ENCODE results near the gene CNKSR1. TPM values are rescaled to one million over a fixed set of nuclear protein-coding genes. Genes with fewer than 3 reads are reported as not detected.

Gene CNKSR1
- total RNA-seq, 1 donor from 2014 or later, result 3.3 TPM

- no peak for DNase-seq (ENCODE audit: low spot score in 2 of 2)
- FAIRE-seq, result no peak
Measured at GRCh38 chr1:26182383-26182696, 5.0 kb downstream of the CNKSR1 start.

GRCh38 chr1:26184086-26184485 lies 6.8 kb downstream of the CNKSR1 start:
- DNase-seq (ENCODE audit: low spot score in 2 of 2) (no peak), FAIRE-seq (no peak)

DNA sequence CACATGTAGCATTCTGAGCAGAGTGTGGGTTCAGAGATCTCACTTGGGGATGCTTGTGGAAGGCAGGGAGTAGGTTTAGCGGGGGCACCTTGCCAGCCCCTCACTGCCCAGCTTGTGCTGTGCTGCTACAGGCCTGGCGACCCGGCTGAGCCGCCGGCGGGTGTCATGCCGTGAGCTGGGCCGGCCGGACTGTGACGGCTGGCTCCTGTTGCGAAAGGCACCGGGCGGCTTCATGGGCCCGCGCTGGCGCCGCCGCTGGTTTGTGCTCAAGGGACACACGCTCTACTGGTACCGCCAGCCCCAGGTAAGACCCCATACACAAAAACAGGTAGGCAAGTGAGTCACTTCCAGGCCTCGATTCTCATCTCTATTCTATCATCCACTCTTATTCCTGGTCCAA lies 7.6 kb downstream of the CNKSR1 start:
- DNase-seq (ENCODE audit: low spot score in 2 of 2) (no peak), FAIRE-seq (no peak)

DNA sequence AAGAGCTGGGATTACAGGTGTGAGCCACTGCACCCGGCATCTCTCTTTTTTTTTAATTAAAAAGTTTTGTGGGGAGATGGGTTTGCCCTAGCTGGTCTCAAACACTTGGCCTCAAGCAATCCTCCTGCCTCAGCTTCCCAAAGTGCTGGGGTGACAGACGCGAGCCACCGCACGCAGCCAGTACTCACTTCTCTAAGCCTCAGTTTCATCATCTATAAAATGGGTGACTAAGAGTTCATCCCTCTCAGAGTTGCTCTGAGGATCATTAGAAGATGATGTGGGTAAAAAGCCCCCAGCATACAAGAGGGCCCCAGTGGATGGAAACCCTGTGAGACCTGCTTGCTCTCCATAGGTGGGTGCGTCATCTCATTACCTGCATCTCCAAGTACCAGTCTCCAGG lies 10.6 kb downstream of the CNKSR1 start:
- DNase-seq (ENCODE audit: low spot score in 2 of 2) (no peak), FAIRE-seq (no peak)

- FAIRE-seq (no peak), DNase-seq (ENCODE audit: low spot score in 2 of 2) (no peak)
Measured at GRCh38 chr1:26188477-26188876, 11.2 kb downstream of the CNKSR1 start.

DNA sequence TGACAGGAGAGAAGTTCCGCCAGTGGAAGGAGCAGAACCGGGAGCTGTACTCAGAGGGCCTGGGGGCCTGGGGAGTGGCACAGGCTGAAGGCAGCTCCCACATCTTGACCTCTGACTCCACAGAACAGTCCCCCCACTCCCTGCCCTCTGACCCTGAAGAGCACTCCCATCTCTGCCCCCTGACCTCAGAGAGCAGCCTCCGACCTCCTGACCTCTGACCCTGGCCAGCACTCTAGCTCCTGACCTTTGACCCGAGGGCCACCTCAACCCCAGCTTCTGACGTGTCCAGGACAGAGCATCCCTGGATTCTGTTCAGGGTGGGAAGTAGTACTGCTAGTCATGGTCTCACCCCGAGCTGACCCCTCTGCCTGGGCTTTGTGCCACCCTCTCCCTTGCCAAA lies 12.0 kb downstream of the CNKSR1 start:
- FAIRE-seq (no peak), DNase-seq (ENCODE audit: low spot score in 2 of 2) (no peak)

- no peak for FAIRE-seq
- DNase-seq (ENCODE audit: low spot score in 2 of 2), result no peak
Measured at GRCh38 chr1:26189751-26190275, 12.5 kb downstream of the CNKSR1 start.

GRCh38 chr1:26190373-26190987 lies 13.2 kb downstream of the CNKSR1 start, which contains the start of gene CATSPER4:
Gene CATSPER4, plus strand, starts transcription at chr1:26190602. Its CDS starts 26 bp downstream, at chr1:26190628.
- no peak for DNase-seq (ENCODE audit: low spot score in 2 of 2)
- FAIRE-seq, result no peak

GRCh38 chr1:26191739-26192138 lies 14.4 kb downstream of the CNKSR1 start:
- no peak for DNase-seq (ENCODE audit: low spot score in 2 of 2)
- FAIRE-seq, result no peak

- no peak for FAIRE-seq
- DNase-seq (ENCODE audit: low spot score in 2 of 2), result no peak
Measured at GRCh38 chr1:26195805-26196204, 18.5 kb downstream of the CNKSR1 start.

DNA sequence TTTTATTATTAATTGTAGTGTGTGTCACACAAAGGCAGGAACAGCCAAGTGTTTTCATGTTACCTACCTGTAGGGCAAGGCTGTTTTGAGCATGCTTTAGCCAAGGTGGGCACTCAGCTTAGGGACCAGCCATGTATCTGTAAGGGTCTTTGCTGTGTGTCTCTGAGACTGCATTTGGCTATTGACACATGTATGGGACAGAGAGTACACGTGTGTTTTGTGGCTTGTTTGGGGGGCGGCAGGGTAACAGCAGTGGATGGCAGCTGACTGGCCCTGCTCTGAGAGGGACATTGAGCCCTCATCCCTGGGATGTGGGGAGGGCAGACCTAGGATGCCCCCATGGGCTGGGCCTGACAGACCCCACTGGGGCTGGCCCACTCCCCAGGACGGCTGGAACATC lies 20.0 kb downstream of the CNKSR1 start:
- no peak for FAIRE-seq
- DNase-seq (ENCODE audit: low spot score in 2 of 2), result no peak

DNA sequence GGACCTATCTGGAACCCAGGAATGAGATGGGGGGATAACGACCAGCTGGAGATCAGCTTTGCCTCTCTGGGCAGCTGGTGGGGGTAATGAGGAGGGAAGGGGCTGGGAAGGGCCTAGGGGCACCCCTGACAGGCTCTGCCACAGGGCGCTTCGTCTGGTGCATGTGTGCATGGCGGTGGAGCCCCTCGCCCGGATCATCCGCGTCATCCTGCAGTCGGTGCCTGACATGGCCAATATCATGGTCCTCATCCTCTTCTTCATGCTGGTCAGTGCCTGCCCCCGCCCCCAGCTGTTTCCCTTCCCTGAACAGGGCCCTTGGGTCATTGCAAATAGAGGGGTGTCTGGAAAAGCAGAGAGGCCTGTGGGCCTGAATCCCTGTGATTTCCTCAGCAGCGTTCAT lies 20.5 kb downstream of the CNKSR1 start:
- no peak for FAIRE-seq

GRCh38 chr1:26200413-26200812 lies 23.1 kb downstream of the CNKSR1 start:
- no peak for FAIRE-seq

More for the DNA sequence above, 20.5 kb downstream of the CNKSR1 start:
- no peak for DNase-seq (ENCODE audit: low spot score in 2 of 2)

GRCh38 chr1:26203642-26204318 lies 26.5 kb downstream of the CNKSR1 start:
- no peak for DNase-seq (ENCODE audit: low spot score in 2 of 2)
- FAIRE-seq, result no peak

More at GRCh38 chr1:26200413-26200812, 23.1 kb downstream of the CNKSR1 start:
- no peak for DNase-seq (ENCODE audit: low spot score in 2 of 2)

DNA sequence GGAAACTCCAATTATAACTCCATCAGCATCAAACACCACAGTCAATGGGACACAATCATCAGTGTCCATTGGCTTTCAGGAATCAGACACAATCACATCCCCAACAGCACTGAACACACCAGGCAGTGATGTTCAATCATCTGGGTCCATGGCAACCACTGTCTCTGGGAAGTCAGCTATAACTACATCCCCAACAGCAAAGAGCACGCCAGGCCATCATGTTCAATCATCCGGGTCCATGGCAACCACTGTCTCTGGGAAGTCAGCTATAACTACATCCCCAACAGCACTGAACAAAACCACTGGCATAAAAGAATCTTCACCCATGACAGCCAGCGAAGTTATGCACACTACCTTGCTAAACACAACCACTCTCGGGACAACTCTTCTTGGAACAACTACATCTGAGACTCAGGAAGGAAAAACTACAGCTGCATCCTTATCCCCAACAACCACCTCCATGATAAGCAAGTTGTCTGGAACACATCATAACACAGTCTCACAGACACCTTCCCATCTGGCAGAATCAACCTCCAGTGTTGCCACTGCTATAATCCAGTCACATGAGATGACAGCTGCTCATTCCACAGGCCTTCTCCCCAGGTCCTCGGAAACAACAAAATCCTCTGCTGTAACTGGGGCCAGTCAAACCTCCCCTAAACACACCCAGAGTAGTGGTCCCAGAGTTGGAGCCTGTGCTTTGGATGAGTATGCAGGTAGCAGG lies 33.0 kb downstream of the CNKSR1 start:
- FAIRE-seq (no peak), DNase-seq (ENCODE audit: low spot score in 2 of 2) (no peak)

DNA sequence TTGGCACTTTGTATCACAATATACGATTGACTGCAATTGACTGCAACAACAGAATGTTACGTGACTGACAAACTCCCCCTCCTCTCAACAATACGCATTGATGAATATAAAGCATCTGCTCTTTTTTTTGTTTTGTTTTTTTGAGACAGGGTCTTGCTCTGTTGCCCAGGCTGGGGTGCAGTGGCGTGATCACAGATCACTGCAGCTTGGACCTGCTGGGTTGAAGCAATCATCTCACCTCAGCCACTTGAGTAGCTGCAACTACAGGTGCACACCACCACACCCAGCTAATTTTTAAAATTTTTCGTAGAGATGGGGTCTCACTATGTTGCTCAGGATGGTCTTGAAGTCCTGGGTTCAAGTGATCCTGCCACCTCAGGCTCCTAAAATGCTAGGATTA lies 35.4 kb downstream of the CNKSR1 start:
- DNase-seq (ENCODE audit: low spot score in 2 of 2) (no peak), FAIRE-seq (no peak)

DNA sequence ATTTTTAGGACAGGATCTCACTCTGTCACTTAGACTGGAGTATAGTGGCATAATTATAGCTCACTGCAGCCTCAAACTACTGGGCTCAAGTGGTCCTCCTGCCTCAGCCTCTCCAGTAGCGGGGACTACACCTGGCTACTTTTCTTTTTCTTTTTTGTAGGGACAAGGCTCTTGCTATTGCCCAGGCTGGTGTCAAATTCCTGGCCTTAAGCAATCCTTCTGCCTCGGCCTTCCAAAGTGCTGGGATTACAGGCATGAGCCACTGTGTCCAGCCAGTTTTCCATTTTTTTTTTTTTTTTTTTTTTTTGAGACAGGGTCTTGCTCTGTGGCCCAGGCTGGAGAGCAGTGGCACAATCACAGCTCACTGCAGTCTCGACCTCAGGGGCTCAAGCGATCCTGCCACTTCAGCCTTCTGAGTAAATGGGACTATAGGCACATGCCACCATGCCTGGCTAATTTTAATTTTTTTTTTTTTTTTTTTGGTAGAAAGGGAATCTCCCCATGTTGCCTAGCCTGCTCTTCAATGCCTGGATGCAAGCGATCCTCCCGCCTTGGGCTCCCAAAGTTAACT lies 36.1 kb downstream of the CNKSR1 start:
- FAIRE-seq (no peak), DNase-seq (ENCODE audit: low spot score in 2 of 2) (no peak)

- FAIRE-seq (no peak), DNase-seq (ENCODE audit: low spot score in 2 of 2) (no peak)
Measured at GRCh38 chr1:26215246-26215645, 38.0 kb downstream of the CNKSR1 start.

- FAIRE-seq (no peak), DNase-seq (ENCODE audit: low spot score in 2 of 2) (no peak)
Measured at GRCh38 chr1:26218906-26219494, 41.7 kb downstream of the CNKSR1 start.

- DNase-seq (ENCODE audit: low spot score in 2 of 2), result no peak
- FAIRE-seq, result no peak
Measured at GRCh38 chr1:26220199-26220912, 43.1 kb downstream of the CNKSR1 start.

All from frontal cortex (tissue), 4 donors.